Chondrocyte (in vitro differentiated cells): Measurements from ENCODE around the gene BPIFA3. TPM values are rescaled to one million over a fixed set of nuclear protein-coding genes. Genes with fewer than 3 reads are reported as not detected.

ENCODE experiments used
- DNase-seq: peaks from one replicate; pipeline ENCODE4 v3.0.0; 2021; ENCODE audit warnings: mixed read lengths, low spot score
- H3K27ac Mint-ChIP-seq: one replicate; pipeline ENCODE4 v1.8.0; 2021; ENCODE audit warnings: mild to moderate bottlenecking, moderate library complexity, mixed read lengths; ENCODE audit not compliant: unreplicated experiment
- H3K27me3 Mint-ChIP-seq: 2 replicates; pipeline ENCODE4 v1.8.0; 2021; ENCODE audit warnings: low read depth, mixed read lengths
- H3K36me3 Mint-ChIP-seq: 2 replicates; pipeline ENCODE4 v1.8.0; 2021; ENCODE audit warnings: low read depth, mixed read lengths
- H3K4me1 Mint-ChIP-seq: 2 replicates; pipeline ENCODE4 v1.8.0; 2021; ENCODE audit warnings: low read depth, mild to moderate bottlenecking, mixed read lengths
- H3K4me3 Mint-ChIP-seq: one replicate; pipeline ENCODE4 v1.8.0; 2021; ENCODE audit warnings: mild to moderate bottlenecking, moderate library complexity, mixed read lengths; ENCODE audit not compliant: unreplicated experiment
- H3K9me3 Mint-ChIP-seq: 2 replicates; pipeline ENCODE4 v1.8.0; 2021; ENCODE audit warnings: low read depth, mixed read lengths
- total RNA-seq: library from RNA; stranded (reverse); gene quantifications from 3 replicates; pipeline ENCODE4 v1.2.1, GENCODE V29; 2021
- TF ChIP-seq, protein P1 (sequence below): fragments of 200-600 bp; sonication (generic); IDR thresholded peaks from 2 replicates; pipeline ENCODE4 v1.5.0; 2021; ENCODE audit warnings: antibody characterized with exemption, mild to moderate bottlenecking, moderate library complexity

The BPIFA3 gene
- total RNA-seq, 1 donor from 2014 or later = not detected

DNA sequence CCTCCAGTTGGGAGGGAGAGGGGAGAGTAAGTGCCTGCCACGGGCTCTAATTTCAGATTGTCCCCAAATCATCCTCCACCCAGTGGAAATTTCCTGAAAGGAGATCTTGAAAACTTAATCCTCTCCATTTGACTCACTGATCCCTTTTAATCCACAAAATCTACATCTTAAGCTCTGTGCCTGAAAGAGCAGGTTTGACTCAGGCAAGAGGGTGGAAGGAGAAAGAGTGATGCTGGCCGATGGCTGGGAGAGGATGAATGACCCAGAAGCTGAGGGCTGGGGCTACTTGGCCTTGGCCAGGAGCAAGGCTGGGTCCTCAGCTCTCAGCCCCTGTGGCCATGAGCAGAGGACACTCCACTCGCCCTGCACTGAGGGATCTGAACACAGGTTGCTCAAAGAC is 41.1 kb upstream of the BPIFA3 start:
- peaks cover 5% of the 10 kb centered on the region for H3K9me3 Mint-ChIP-seq
- no peak overlapping the region for H3K27ac Mint-ChIP-seq
- no peaks in the 10 kb centered on the region for H3K4me1 Mint-ChIP-seq
- DNase-seq = no peak
- no peaks in the 10 kb centered on the region for H3K36me3 Mint-ChIP-seq
- TF ChIP-seq, protein P1, sequence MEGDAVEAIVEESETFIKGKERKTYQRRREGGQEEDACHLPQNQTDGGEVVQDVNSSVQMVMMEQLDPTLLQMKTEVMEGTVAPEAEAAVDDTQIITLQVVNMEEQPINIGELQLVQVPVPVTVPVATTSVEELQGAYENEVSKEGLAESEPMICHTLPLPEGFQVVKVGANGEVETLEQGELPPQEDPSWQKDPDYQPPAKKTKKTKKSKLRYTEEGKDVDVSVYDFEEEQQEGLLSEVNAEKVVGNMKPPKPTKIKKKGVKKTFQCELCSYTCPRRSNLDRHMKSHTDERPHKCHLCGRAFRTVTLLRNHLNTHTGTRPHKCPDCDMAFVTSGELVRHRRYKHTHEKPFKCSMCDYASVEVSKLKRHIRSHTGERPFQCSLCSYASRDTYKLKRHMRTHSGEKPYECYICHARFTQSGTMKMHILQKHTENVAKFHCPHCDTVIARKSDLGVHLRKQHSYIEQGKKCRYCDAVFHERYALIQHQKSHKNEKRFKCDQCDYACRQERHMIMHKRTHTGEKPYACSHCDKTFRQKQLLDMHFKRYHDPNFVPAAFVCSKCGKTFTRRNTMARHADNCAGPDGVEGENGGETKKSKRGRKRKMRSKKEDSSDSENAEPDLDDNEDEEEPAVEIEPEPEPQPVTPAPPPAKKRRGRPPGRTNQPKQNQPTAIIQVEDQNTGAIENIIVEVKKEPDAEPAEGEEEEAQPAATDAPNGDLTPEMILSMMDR = no peak
- peaks cover 9% of the 10 kb centered on the region for H3K27me3 Mint-ChIP-seq
- no peak overlapping the region for H3K4me3 Mint-ChIP-seq

DNA sequence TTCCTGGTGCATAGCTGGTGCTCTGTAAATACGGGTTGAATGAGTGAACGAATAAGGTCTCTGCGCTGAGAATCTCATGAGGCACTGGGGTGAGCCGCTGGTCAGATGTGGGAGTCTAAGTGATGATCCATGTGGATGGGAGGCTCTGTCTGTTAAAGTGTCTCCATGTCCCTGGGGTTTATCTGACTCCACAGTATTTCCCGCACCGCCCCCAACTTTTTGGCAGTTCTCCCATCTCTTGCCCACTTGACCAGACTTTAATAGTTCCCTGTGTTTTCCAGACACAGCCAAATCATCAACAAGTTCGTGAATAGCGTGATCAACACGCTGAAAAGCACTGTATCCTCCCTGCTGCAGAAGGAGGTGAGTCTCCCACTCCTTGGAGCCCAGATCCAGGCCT is 39.3 kb upstream of the BPIFA3 start:
- no peak overlapping the region for H3K4me3 Mint-ChIP-seq
- peaks cover under 1% of the 10 kb centered on the region for H3K9me3 Mint-ChIP-seq
- peaks cover 6% of the 10 kb centered on the region for H3K27me3 Mint-ChIP-seq
- no peaks in the 10 kb centered on the region for H3K4me1 Mint-ChIP-seq
- no peak overlapping the region for H3K27ac Mint-ChIP-seq
- H3K36me3 Mint-ChIP-seq = no peaks in the 10 kb centered on the region
- DNase-seq = no peak
- TF ChIP-seq, protein P1 = no peak

DNA sequence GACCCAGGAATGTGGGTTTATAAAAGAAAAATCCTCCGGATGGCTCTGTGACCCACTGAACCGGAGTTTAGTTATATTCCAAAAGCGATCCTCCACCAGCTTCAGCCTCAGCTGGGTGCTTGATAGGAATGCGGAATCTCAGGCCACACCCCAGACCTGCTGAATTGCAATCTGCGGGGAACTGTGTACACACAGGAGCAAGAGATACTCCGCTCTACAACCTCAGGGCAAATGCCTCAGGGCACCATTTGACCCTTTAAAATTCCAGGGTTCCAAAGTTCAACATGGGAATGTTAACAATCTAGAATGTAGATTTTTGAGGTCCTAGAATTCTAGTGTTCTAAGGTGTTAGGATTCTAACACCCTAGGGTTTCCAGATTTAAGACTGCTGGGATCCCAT is 38.4 kb upstream of the BPIFA3 start:
- no peaks in the 10 kb centered on the region for H3K4me1 Mint-ChIP-seq
- no peak overlapping the region for H3K27ac Mint-ChIP-seq
- peaks cover 7% of the 10 kb centered on the region for H3K9me3 Mint-ChIP-seq
- TF ChIP-seq, protein P1 = no peak
- peaks cover 12% of the 10 kb centered on the region for H3K27me3 Mint-ChIP-seq
- H3K4me3 Mint-ChIP-seq = no peak overlapping the region
- DNase-seq = no peak
- no peaks in the 10 kb centered on the region for H3K36me3 Mint-ChIP-seq

DNA sequence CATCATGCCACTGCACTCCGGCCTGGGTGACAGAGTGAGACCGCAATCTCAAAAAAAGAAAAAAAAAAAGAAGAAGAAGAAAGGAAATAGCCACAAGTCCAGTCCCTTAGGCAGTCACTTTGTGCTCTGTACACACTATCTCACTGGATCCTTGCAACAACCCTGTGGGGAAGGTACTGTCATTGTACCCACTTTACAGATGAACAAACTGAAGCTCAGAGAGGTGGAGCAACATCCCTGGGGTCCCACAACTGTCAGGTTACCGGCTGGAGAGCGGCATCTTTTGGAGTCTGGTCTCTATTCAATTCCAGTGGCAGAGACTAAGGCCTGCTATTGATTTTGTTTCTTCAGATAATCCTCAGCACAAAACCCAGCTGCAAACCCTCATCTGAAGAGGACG is 37.0 kb upstream of the BPIFA3 start:
- Mint-ChIP-seq H3K4me1 (no peaks in the 10 kb centered on the region), H3K27ac (no peak overlapping the region), H3K36me3 (no peaks in the 10 kb centered on the region), H3K9me3 (peaks cover 7% of the 10 kb centered on the region), H3K27me3 (peaks cover 11% of the 10 kb centered on the region), H3K4me3 (no peak overlapping the region)
- no peak for DNase-seq
- TF ChIP-seq, protein P1 = no peak

DNA sequence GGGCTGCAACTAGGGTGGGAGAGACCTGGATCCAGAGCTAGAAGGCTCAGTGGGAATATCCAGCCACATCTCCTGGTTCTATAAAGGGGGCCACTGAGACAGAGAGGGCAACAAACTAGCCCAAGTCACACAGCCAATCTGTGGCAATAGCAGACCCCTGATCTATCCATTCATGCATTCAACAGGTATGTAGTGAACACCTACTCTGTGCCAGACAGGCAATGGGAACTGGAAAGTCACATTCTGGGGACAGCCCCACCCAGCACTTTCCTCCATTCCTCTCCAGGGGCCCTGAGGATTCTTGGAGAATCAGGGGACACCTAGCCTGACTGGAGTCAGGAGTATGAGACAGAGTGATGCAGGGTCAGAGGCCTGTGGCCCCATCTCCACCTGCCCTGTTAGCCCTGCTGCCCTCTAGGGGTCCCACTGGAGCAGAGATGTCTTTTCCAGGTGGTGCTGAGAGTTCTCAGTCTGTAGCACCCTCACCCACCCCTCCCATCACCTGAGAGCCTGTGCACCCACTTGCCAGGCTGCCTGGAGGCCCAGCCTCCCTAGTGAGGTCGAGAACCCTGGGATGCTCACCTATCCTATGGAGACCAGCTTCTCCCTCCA is 35.6 kb upstream of the BPIFA3 start:
- H3K27me3 Mint-ChIP-seq = peaks cover 8% of the 10 kb centered on the region
- H3K9me3 Mint-ChIP-seq = peaks cover 7% of the 10 kb centered on the region
- no peak overlapping the region for H3K4me3 Mint-ChIP-seq
- H3K4me1 Mint-ChIP-seq = no peaks in the 10 kb centered on the region
- no peak for DNase-seq
- no peaks in the 10 kb centered on the region for H3K36me3 Mint-ChIP-seq
- TF ChIP-seq, protein P1 = no peak
- no peak overlapping the region for H3K27ac Mint-ChIP-seq
